Peyer's patch (tissue), 4 donors: ENCODE measurements around the gene SKAP1.
"Not testable (repeated sequence)": the region's sequence is repeated elsewhere in the genome, so short reads cannot be mapped to it uniquely, and the experiment has no call there.

ENCODE experiments used
- POLR2A ChIP-seq, 2 donors: fragments of 450-650 bp; IDR thresholded peaks; one replicate each; pipeline ENCODE4 v1.5.1; 2017; ENCODE audit warnings: antibody characterized with exemption in 2 of 2, mild to moderate bottlenecking in 2 of 2, moderate library complexity in 2 of 2
- TF ChIP-seq, protein P1 (sequence below), 6 experiments: fragments of 450-650 bp in 4 of 6; fragments of 200-600 bp in 2 of 6; sonication (generic) in 1 of 6; IDR thresholded peaks; one replicate each; pipeline ENCODE4 v1.5.1; 2017 to 2019; ENCODE audit warnings: antibody characterized with exemption in 6 of 6, mild to moderate bottlenecking in 3 of 6, moderate library complexity in 1 of 6

DNA sequence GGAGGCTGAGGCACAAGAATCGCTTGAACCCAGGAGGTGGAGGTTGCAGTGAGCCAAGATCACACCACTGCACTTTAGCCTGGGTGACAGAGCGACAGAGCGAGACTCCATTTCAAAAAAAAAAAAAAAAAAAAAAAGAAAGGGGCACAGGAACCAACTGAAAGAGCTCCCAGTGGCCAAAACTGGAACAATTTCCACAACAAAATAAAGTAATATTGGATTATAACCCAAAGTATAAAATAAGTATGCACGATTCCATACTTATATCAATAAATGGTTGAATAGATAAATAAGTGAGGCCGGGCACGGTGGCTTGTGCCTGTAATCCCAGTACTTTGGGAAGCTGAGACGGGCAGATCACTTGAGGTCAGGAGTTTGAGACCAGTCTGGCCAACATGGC, 19.2 kb downstream of the SKAP1 start:
- not testable (repeated sequence) for TF ChIP-seq POLR2A (IDR thresholded peaks at IDR 0.05)
- TF ChIP-seq, protein P1, sequence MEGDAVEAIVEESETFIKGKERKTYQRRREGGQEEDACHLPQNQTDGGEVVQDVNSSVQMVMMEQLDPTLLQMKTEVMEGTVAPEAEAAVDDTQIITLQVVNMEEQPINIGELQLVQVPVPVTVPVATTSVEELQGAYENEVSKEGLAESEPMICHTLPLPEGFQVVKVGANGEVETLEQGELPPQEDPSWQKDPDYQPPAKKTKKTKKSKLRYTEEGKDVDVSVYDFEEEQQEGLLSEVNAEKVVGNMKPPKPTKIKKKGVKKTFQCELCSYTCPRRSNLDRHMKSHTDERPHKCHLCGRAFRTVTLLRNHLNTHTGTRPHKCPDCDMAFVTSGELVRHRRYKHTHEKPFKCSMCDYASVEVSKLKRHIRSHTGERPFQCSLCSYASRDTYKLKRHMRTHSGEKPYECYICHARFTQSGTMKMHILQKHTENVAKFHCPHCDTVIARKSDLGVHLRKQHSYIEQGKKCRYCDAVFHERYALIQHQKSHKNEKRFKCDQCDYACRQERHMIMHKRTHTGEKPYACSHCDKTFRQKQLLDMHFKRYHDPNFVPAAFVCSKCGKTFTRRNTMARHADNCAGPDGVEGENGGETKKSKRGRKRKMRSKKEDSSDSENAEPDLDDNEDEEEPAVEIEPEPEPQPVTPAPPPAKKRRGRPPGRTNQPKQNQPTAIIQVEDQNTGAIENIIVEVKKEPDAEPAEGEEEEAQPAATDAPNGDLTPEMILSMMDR (IDR thresholded peaks at IDR 0.05) = not testable (repeated sequence)
